PFSK-1 (cell line): Measurements from ENCODE around the gene ABHD16A.

ENCODE experiments used
- FOXP2 ChIP-seq: optimal IDR thresholded peaks from 2 replicates; pipeline ENCODE3; 2011; ENCODE audit warnings: borderline replicate concordance, control low read depth, inconsistent platforms; ENCODE audit not compliant: insufficient read depth; ENCODE audit errors: extremely low read length, extremely low read depth
- POLR2AphosphoS5 ChIP-seq: IDR thresholded peaks from 2 replicates; pipeline ENCODE4 v1.6.1; 2012; ENCODE audit warnings: low read depth, mild to moderate bottlenecking, control low read depth, low read length, moderate library complexity
- SIN3A ChIP-seq: IDR thresholded peaks from 2 replicates; pipeline ENCODE4 v1.6.1; 2012; ENCODE audit warnings: mild to moderate bottlenecking, low read length, moderate library complexity, borderline replicate concordance; ENCODE audit not compliant: insufficient read depth
- TAF1 ChIP-seq: IDR thresholded peaks from 2 replicates; pipeline ENCODE4 v1.6.1; 2012; ENCODE audit warnings: low read length, control low read depth, borderline replicate concordance; ENCODE audit not compliant: insufficient read depth
- TF ChIP-seq, protein P1 (sequence below), 2 experiments: IDR thresholded peaks; 2 replicates each; pipeline versions ENCODE4 v1.6.1 to v1.8.0; 2011 to 2012; ENCODE audit warnings: low read depth in 2 of 2, low read length in 2 of 2, control low read depth in 1 of 2, inconsistent platforms in 1 of 2, mild to moderate bottlenecking in 1 of 2, moderate library complexity in 1 of 2; ENCODE audit not compliant: insufficient read depth in 1 of 2

ABHD16A gene

DNA sequence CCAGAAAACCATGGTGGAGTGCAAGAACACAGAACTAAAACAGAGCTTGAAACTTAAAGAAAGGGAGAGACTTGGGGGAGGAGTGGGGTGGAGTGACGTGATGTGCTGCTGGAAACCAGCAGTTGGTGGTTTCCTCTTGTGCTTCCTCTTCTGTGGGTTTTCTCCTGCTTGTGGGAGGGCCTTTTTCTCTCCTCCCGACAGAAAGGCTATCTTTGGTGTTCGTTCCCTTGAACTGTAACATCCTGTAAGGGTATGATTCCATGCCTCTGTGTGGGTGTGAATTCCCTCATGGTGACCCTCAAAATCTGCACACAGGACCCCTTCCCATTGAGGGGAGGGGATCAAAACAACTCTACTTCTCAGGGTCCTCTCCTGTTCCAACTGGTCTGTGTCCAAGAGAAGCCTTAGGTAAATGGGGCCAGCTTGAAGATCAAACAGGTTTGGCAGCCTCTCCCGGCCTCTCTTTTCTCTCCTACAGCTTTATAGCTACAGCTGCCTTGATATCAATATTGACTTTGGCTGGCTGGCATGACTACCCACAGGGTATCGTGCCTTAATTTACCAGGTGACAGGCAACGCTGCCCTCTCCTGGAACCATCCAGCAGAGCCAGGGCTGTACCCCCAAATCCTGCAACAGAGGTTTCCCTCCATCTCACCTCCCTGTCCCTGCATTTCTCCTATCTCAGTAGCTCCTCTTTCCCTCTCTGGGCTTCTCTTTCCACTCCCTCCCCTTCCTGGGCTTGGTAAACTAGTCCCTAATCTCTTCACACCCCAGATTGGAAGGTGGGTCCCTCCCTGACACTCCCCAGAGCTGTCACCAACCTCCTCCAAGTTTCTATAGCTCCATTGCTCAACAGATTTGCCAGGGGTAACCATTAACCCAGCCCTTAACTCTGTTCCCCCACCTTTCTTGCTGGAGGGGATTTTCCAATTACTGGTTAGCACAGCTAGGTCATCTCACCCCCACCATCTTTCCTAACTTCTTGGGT lies 35.2 kb upstream of the ABHD16A start:
- TF ChIP-seq FOXP2 (no peak), SIN3A (0 out of 2 replicates have a peak, but pooled peaks have one; percentile 11)
- TF ChIP-seq, protein P1, sequence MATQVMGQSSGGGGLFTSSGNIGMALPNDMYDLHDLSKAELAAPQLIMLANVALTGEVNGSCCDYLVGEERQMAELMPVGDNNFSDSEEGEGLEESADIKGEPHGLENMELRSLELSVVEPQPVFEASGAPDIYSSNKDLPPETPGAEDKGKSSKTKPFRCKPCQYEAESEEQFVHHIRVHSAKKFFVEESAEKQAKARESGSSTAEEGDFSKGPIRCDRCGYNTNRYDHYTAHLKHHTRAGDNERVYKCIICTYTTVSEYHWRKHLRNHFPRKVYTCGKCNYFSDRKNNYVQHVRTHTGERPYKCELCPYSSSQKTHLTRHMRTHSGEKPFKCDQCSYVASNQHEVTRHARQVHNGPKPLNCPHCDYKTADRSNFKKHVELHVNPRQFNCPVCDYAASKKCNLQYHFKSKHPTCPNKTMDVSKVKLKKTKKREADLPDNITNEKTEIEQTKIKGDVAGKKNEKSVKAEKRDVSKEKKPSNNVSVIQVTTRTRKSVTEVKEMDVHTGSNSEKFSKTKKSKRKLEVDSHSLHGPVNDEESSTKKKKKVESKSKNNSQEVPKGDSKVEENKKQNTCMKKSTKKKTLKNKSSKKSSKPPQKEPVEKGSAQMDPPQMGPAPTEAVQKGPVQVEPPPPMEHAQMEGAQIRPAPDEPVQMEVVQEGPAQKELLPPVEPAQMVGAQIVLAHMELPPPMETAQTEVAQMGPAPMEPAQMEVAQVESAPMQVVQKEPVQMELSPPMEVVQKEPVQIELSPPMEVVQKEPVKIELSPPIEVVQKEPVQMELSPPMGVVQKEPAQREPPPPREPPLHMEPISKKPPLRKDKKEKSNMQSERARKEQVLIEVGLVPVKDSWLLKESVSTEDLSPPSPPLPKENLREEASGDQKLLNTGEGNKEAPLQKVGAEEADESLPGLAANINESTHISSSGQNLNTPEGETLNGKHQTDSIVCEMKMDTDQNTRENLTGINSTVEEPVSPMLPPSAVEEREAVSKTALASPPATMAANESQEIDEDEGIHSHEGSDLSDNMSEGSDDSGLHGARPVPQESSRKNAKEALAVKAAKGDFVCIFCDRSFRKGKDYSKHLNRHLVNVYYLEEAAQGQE (IDR thresholded peaks at IDR 0.05; ENCODE audit: insufficient read depth in 1 of 2, low read depth in 2 of 2, low read length in 2 of 2), result 0 out of 4 replicates have a peak, but pooled peaks of 1 of the 2 experiments have one; percentile 20

DNA sequence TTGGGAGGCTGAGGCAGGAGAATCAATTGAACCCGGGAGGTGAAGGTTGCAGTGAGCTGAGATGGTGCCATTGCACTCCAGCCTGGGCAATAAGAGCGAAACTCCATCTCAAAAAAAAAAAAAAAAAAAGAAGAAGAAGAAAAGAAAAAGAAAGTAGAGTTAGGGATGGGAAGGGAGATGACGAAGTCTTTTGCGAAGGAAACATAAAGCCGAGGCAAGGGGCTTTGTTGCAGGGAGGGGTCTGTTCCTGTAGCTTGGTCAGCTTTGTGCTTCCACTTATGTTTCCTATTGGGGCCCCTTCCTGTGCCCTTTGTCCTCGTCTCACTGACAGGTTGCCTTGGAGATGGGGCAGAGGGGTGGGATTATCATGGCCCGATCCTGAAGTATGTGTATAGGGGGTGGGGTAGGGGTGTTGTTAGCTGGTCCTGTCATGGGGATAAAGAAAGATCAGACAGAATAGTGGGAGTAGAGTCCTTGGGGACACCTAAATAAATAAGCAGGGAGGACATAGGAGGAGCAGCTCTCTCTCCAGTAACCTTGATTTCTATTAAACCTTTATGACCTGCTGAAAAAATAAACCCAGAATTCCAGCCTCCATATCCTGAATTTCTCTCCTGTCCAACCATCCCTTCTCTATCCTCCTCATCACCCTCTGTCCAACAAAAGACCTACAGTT lies 34.3 kb upstream of the ABHD16A start:
- TF ChIP-seq FOXP2 (no peak), TAF1 (no peak), POLR2AphosphoS5 (no peak), SIN3A (no peak)
- TF ChIP-seq, protein P1 (IDR thresholded peaks at IDR 0.05; ENCODE audit: insufficient read depth in 1 of 2, low read depth in 2 of 2, low read length in 2 of 2), result no peak

DNA sequence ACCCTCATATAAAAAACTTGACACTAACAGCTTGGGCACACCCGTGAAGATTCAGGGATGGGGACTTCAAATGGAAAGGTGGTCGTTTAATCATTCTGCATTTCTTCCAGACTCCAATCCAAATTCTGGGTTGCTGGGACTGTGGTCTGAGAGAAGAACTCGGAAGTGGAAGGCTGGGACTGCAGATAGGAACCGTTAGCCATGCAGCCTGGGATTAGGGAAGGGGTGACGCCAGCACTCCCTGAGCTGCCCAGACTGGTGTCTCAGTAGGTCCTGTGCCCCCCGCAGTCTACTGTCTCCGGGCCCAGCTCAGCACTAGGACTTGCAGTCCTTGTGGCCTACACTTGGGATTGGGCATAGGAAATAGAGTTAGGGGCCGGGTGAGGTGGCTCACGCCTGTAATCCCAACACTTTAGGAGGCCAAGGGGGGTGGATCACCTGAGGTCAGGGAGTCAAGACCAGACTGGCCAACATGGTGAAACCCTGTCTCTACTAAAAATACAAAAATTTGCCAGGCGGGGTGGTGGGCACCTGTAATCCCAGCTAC lies 33.7 kb upstream of the ABHD16A start:
- TF ChIP-seq TAF1, result no peak
- TF ChIP-seq POLR2AphosphoS5, result no peak
- no peak for TF ChIP-seq SIN3A
- no peak for TF ChIP-seq FOXP2
- TF ChIP-seq, protein P1 (IDR thresholded peaks at IDR 0.05; ENCODE audit: insufficient read depth in 1 of 2, low read depth in 2 of 2, low read length in 2 of 2), result no peak

DNA sequence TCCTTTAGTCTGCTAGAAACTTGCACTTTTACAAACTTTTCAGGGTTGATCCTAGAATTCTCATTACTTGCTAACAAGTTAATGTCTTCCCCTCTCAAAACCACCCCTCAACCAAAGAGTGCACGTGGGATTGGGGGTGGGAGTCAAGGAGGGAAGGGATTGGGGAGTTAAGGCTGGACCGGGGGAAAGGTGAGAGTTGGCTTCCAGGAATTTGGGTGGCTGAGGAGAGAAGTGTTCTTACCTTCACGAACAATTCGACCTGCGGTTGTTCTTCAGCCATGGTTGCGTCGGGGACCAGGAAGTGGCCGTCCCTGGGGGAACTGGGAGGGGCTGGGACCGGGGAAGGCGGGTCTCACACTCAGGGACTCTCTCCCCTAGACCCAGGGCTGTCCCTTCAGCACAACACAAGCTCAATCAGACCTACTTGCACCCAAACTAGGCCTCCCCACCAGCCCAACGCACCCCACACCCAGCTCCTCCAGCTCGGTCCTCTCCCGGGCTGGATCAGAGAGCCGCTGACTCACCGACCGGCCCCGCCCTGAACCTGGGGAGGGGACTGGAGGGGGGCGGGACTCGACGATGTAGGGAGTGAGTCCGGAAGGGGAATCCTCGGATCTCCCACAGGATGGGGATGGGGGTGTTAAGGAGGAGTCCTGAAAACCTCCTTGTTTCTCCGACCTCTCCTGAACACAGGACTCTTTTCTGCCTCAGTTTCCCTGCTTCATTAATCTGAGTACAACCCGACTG lies 33.1 kb upstream of the ABHD16A start, which contains the start of gene CLIC1:
Gene CLIC1 (minus strand): TSS at position 510 of the 747 bp plus-strand sequence. CDS start 230 bp downstream, at position 280.
- TF ChIP-seq SIN3A (0 out of 2 replicates have a peak, but pooled peaks have one; percentile 2), TAF1 (peak; percentile 76; the same call in 1 of the 2 replicates), POLR2AphosphoS5 (peak; percentile 94), FOXP2 (no peak)
- TF ChIP-seq, protein P1 (IDR thresholded peaks at IDR 0.05; ENCODE audit: insufficient read depth in 1 of 2, low read depth in 2 of 2, low read length in 2 of 2), result no peak
